SJCRH30 (cell line): Measurements from ENCODE around the gene STK32B. TPM values are rescaled to one million over a fixed set of nuclear protein-coding genes. Genes with fewer than 3 reads are reported as not detected.

Source experiments
- DNase-seq, 2 experiments: peaks; one replicate each; pipeline ENCODE4 v3.0.0-alpha.2; 2015 to 2020
- H3K27ac ChIP-seq: fragments of 250-450 bp; sonication (Bioruptor Pico); 2 replicates; pipeline ENCODE4 v1.5.1; 2020; ENCODE audit warnings: mild to moderate bottlenecking, moderate library complexity
- H3K27me3 ChIP-seq: fragments of 250-450 bp; sonication (Bioruptor Pico); 2 replicates; pipeline ENCODE4 v1.5.1; 2020; ENCODE audit warnings: mild to moderate bottlenecking, moderate library complexity
- H3K36me3 ChIP-seq: fragments of 250-450 bp; sonication (Bioruptor Pico); 2 replicates; pipeline ENCODE4 v1.5.1; 2020; ENCODE audit warnings: mild to moderate bottlenecking, moderate library complexity
- H3K4me1 ChIP-seq: fragments of 250-450 bp; sonication (Bioruptor Pico); 2 replicates; pipeline ENCODE4 v1.5.1; 2020; ENCODE audit warnings: mild to moderate bottlenecking, moderate library complexity
- H3K4me3 ChIP-seq: fragments of 250-450 bp; sonication (Bioruptor Pico); 2 replicates; pipeline ENCODE4 v1.5.1; 2020; ENCODE audit warnings: mild to moderate bottlenecking, moderate library complexity
- H3K9me3 ChIP-seq: fragments of 250-450 bp; sonication (Bioruptor Pico); replicated peaks from 2 replicates; pipeline ENCODE4 v1.5.1; 2020; ENCODE audit warnings: mild to moderate bottlenecking, moderate library complexity
- total RNA-seq: library from RNA; depleted of rRNA; stranded (reverse); fragments of >200 nt; shearing (Covaris generic); gene quantifications from 2 replicates; pipeline ENCODE4 v1.2.3, GENCODE V29; 2014

The STK32B gene
- total RNA-seq, 1 experiment from 2014 or later, result 0.20 TPM

GRCh38 chr4:5133933-5134594 is 82.8 kb downstream of the STK32B start:
- DNase-seq, result no peak
- H3K27ac ChIP-seq, result no peak overlapping the region
- H3K4me1 ChIP-seq, result no peaks in the 10 kb centered on the region
- no peak overlapping the region for H3K4me3 ChIP-seq
- no peaks in the 10 kb centered on the region for H3K36me3 ChIP-seq
- H3K9me3 ChIP-seq, result no peaks in the 10 kb centered on the region; the same call in 1 of the 2 replicates
- 0 out of 2 replicates have a peak, but pooled peaks cover 13% of the 10 kb centered on the region for H3K27me3 ChIP-seq

- Histone ChIP-seq H3K27ac (no peak overlapping the region), H3K27me3 (0 out of 2 replicates have a peak, but pooled peaks cover 13% of the 10 kb centered on the region), H3K36me3 (no peaks in the 10 kb centered on the region), H3K4me1 (no peaks in the 10 kb centered on the region), H3K9me3 (no peaks in the 10 kb centered on the region; the same call in 1 of the 2 replicates), H3K4me3 (no peak overlapping the region)
- DNase-seq, result no peak
Measured at GRCh38 chr4:5134620-5135019, 83.3 kb downstream of the STK32B start.

GRCh38 chr4:5137226-5137625 is 85.9 kb downstream of the STK32B start:
- H3K27me3 ChIP-seq, result 0 out of 2 replicates have a peak, but pooled peaks cover 13% of the 10 kb centered on the region
- H3K9me3 ChIP-seq, result no peaks in the 10 kb centered on the region; the same call in 1 of the 2 replicates
- no peaks in the 10 kb centered on the region for H3K4me1 ChIP-seq
- no peak for DNase-seq
- H3K36me3 ChIP-seq, result no peaks in the 10 kb centered on the region
- no peak overlapping the region for H3K27ac ChIP-seq
- H3K4me3 ChIP-seq, result no peak overlapping the region

GRCh38 chr4:5137927-5138326 is 86.6 kb downstream of the STK32B start:
- H3K9me3 ChIP-seq, result no peaks in the 10 kb centered on the region; the same call in 1 of the 2 replicates
- H3K27me3 ChIP-seq, result 0 out of 2 replicates have a peak, but pooled peaks cover 13% of the 10 kb centered on the region
- no peaks in the 10 kb centered on the region for H3K4me1 ChIP-seq
- no peaks in the 10 kb centered on the region for H3K36me3 ChIP-seq
- no peak for DNase-seq
- H3K4me3 ChIP-seq, result no peak overlapping the region
- H3K27ac ChIP-seq, result no peak overlapping the region

- no peak for DNase-seq
- H3K27ac ChIP-seq, result no peak overlapping the region
- H3K4me1 ChIP-seq, result no peaks in the 10 kb centered on the region
- H3K27me3 ChIP-seq, result 0 out of 2 replicates have a peak, but pooled peaks cover 13% of the 10 kb centered on the region
- H3K36me3 ChIP-seq, result no peaks in the 10 kb centered on the region
- H3K4me3 ChIP-seq, result no peak overlapping the region
- no peaks in the 10 kb centered on the region; the same call in 1 of the 2 replicates for H3K9me3 ChIP-seq
Measured at GRCh38 chr4:5138389-5138788, 87.1 kb downstream of the STK32B start.

GRCh38 chr4:5139141-5139540 is 87.9 kb downstream of the STK32B start:
- Histone ChIP-seq H3K36me3 (no peaks in the 10 kb centered on the region), H3K27ac (no peak overlapping the region), H3K4me3 (no peak overlapping the region), H3K9me3 (no peaks in the 10 kb centered on the region; the same call in 1 of the 2 replicates), H3K27me3 (0 out of 2 replicates have a peak, but pooled peaks cover 13% of the 10 kb centered on the region), H3K4me1 (no peaks in the 10 kb centered on the region)
- DNase-seq, result no peak

- H3K27ac ChIP-seq, result no peak overlapping the region
- no peaks in the 10 kb centered on the region for H3K36me3 ChIP-seq
- no peak overlapping the region for H3K4me3 ChIP-seq
- no peak for DNase-seq
- no peaks in the 10 kb centered on the region; the same call in 1 of the 2 replicates for H3K9me3 ChIP-seq
- no peaks in the 10 kb centered on the region for H3K4me1 ChIP-seq
- 0 out of 2 replicates have a peak, but pooled peaks cover 8% of the 10 kb centered on the region for H3K27me3 ChIP-seq
Measured at GRCh38 chr4:5141802-5142201, 90.5 kb downstream of the STK32B start.

GRCh38 chr4:5142726-5143125 is 91.4 kb downstream of the STK32B start:
- Histone ChIP-seq H3K27me3 (0 out of 2 replicates have a peak, but pooled peaks cover 10% of the 10 kb centered on the region), H3K27ac (no peak overlapping the region), H3K9me3 (no peaks in the 10 kb centered on the region; the same call in 1 of the 2 replicates), H3K4me3 (no peak overlapping the region), H3K4me1 (no peaks in the 10 kb centered on the region), H3K36me3 (no peaks in the 10 kb centered on the region)
- peak; percentile 43 to 68 for DNase-seq

GRCh38 chr4:5143306-5143861 is 92.1 kb downstream of the STK32B start:
- H3K27me3 ChIP-seq, result peaks cover 9% of the 10 kb centered on the region; the same call in 1 of the 2 replicates

GRCh38 chr4:5143940-5144339 is 92.7 kb downstream of the STK32B start:
- H3K4me3 ChIP-seq, result no peak overlapping the region
- H3K27ac ChIP-seq, result no peak overlapping the region
- DNase-seq, result no peak
- H3K27me3 ChIP-seq, result peaks cover 8% of the 10 kb centered on the region; the same call in 1 of the 2 replicates
- no peaks in the 10 kb centered on the region for H3K4me1 ChIP-seq
- no peaks in the 10 kb centered on the region for H3K36me3 ChIP-seq
- no peaks in the 10 kb centered on the region for H3K9me3 ChIP-seq

More at GRCh38 chr4:5143306-5143861, 92.1 kb downstream of the STK32B start:
- DNase-seq, result no peak
- H3K4me3 ChIP-seq, result no peak overlapping the region
- H3K27ac ChIP-seq, result no peak overlapping the region
- H3K4me1 ChIP-seq, result no peaks in the 10 kb centered on the region
- H3K9me3 ChIP-seq, result no peaks in the 10 kb centered on the region
- no peaks in the 10 kb centered on the region for H3K36me3 ChIP-seq

GRCh38 chr4:5144384-5144783 is 93.1 kb downstream of the STK32B start:
- Histone ChIP-seq H3K36me3 (no peaks in the 10 kb centered on the region), H3K9me3 (no peaks in the 10 kb centered on the region), H3K4me3 (no peak overlapping the region), H3K27ac (no peak overlapping the region), H3K4me1 (no peaks in the 10 kb centered on the region), H3K27me3 (peaks cover 8% of the 10 kb centered on the region; the same call in 1 of the 2 replicates)
- no peak for DNase-seq

- DNase-seq, result no peak
- H3K4me3 ChIP-seq, result no peak overlapping the region
- peaks cover 8% of the 10 kb centered on the region; the same call in 1 of the 2 replicates for H3K27me3 ChIP-seq
- H3K9me3 ChIP-seq, result no peaks in the 10 kb centered on the region
- no peak overlapping the region for H3K27ac ChIP-seq
- H3K36me3 ChIP-seq, result no peaks in the 10 kb centered on the region
- no peaks in the 10 kb centered on the region for H3K4me1 ChIP-seq
Measured at GRCh38 chr4:5146248-5146647, 95.0 kb downstream of the STK32B start.

- DNase-seq, result no peak
- no peaks in the 10 kb centered on the region for H3K9me3 ChIP-seq
- no peaks in the 10 kb centered on the region for H3K4me1 ChIP-seq
- H3K27ac ChIP-seq, result no peak overlapping the region
- no peak overlapping the region for H3K4me3 ChIP-seq
- peaks cover 8% of the 10 kb centered on the region; the same call in 1 of the 2 replicates for H3K27me3 ChIP-seq
- H3K36me3 ChIP-seq, result no peaks in the 10 kb centered on the region
Measured at GRCh38 chr4:5152521-5152920, 101.2 kb downstream of the STK32B start.

GRCh38 chr4:5156682-5157081 is 105.4 kb downstream of the STK32B start:
- no peak overlapping the region for H3K27ac ChIP-seq
- DNase-seq, result no peak
- H3K9me3 ChIP-seq, result no peaks in the 10 kb centered on the region
- H3K27me3 ChIP-seq, result no peaks in the 10 kb centered on the region
- no peaks in the 10 kb centered on the region for H3K4me1 ChIP-seq
- no peaks in the 10 kb centered on the region for H3K36me3 ChIP-seq
- no peak overlapping the region for H3K4me3 ChIP-seq
